BLaER1 treated with 17β-estradiol and CSF1 and Interleukin-3, amounts not matched to agents 10 nM and 100 nM (cell line): ENCODE data around the gene VCP.

Source experiments
- H3K27ac ChIP-seq, 11 experiments: shearing (Covaris generic); formaldehyde crosslinking; 2 replicates each; pipeline ENCODE4 v1.8.1; 2022
- H3K27me3 ChIP-seq, 11 experiments: shearing (Covaris generic); formaldehyde crosslinking; 2 replicates each; pipeline ENCODE4 v1.8.1; 2022
- H3K36me3 ChIP-seq, 11 experiments: shearing (Covaris generic); formaldehyde crosslinking; 2 replicates each; pipeline ENCODE4 v1.8.1; 2022
- H3K4me1 ChIP-seq, 10 experiments: shearing (Covaris generic); formaldehyde crosslinking; 2 replicates each; pipeline ENCODE4 v1.8.1; 2022
- H3K4me2 ChIP-seq, 11 experiments: shearing (Covaris generic); formaldehyde crosslinking; 2 replicates each; pipeline ENCODE4 v1.8.1; 2022
- H3K4me3 ChIP-seq, 10 experiments: shearing (Covaris generic); formaldehyde crosslinking; 2 replicates each; pipeline ENCODE4 v1.8.1; 2022
- H3K9ac ChIP-seq, 11 experiments: shearing (Covaris generic); formaldehyde crosslinking; 2 replicates each; pipeline ENCODE4 v1.8.1; 2022
- H3K9me3 ChIP-seq, 11 experiments: shearing (Covaris generic); formaldehyde crosslinking; replicated peaks in 1 of 11; 2 replicates each; pipeline ENCODE4 v1.8.1; 2022
- H4K20me1 ChIP-seq, 11 experiments: shearing (Covaris generic); formaldehyde crosslinking; 2 replicates each; pipeline ENCODE4 v1.8.1; 2022
- Cebpa-rat ChIP-seq, 11 experiments: shearing (Covaris generic); IDR thresholded peaks; 2 replicates each; pipeline ENCODE4 v1.8.1; 2022

The VCP gene

GRCh38 chr9:35072461-35073278, at the start of gene VCP:
Gene VCP, minus strand, starts transcription at chr9:35072625. Its CDS starts 272 bp downstream, at chr9:35072353.
- peak within 1 kb of the TSS; percentile 97 to 99 (median 98) for H3K9ac ChIP-seq
- H4K20me1 ChIP-seq = peaks cover 42 to 54% (median 44%) of the 10 kb centered on the region in 11 experiments
- H3K4me1 ChIP-seq = peaks cover 26 to 52% (median 38%) of the 10 kb centered on the region in 10 experiments
- H3K4me2 ChIP-seq = peak within 1 kb of the TSS; percentile 80 to 99 (median 96)
- peaks cover 42 to 78% (median 73%) of the 10 kb centered on the region in 11 experiments for H3K36me3 ChIP-seq
- TF ChIP-seq Cebpa-rat (IDR thresholded peaks at IDR 0.05) = no peak
- H3K27ac ChIP-seq = peak within 1 kb of the TSS; percentile 97 to 100 (median 99)
- H3K9me3 ChIP-seq = no peaks in the 10 kb centered on the region
- no peaks in the 10 kb centered on the region for H3K27me3 ChIP-seq
- peak within 1 kb of the TSS; percentile 78 to 96 (median 84) for H3K4me3 ChIP-seq

GRCh38 chr9:35116898-35117551, 44.6 kb upstream of the VCP start:
- Histone ChIP-seq H3K4me1 (peaks cover 29 to 42% (median 33%) of the 10 kb centered on the region in 10 experiments), H3K4me2 (peak overlapping the region; percentile 89 to 99 (median 97)), H4K20me1 (peaks cover 0 to 9% (median 0%) of the 10 kb centered on the region in 11 experiments; a peak in 4 of 22 replicates), H3K27me3 (no peaks in the 10 kb centered on the region), H3K27ac (peak overlapping the region in 4 of 11 experiments; percentile 3 to 100 (median 64); a peak in 5 of 22 replicates), H3K9me3 (no peaks in the 10 kb centered on the region), H3K36me3 (no peaks in the 10 kb centered on the region), H3K4me3 (peak overlapping the region; percentile 73 to 91 (median 76)), H3K9ac (peak overlapping the region; percentile 20 to 100 (median 94); a peak in 19 of 22 replicates)
- TF ChIP-seq Cebpa-rat (IDR thresholded peaks at IDR 0.05) = no peak

GRCh38 chr9:35116539-35116897, 44.1 kb upstream of the VCP start:
- H3K36me3 ChIP-seq = no peaks in the 10 kb centered on the region
- peaks cover 33 to 46% (median 37%) of the 10 kb centered on the region in 10 experiments for H3K4me1 ChIP-seq
- no peak for TF ChIP-seq Cebpa-rat (IDR thresholded peaks at IDR 0.05)
- H4K20me1 ChIP-seq = peaks cover 0 to 9% (median 0%) of the 10 kb centered on the region in 11 experiments; a peak in 4 of 22 replicates
- peak overlapping the region in 9 of 11 experiments; percentile 87 to 100 (median 100); a peak in 18 of 22 replicates for H3K27ac ChIP-seq
- no peaks in the 10 kb centered on the region for H3K27me3 ChIP-seq
- peak overlapping the region; percentile 89 to 99 (median 97) for H3K4me2 ChIP-seq
- H3K9me3 ChIP-seq = no peaks in the 10 kb centered on the region
- peak overlapping the region in 10 of 11 experiments; percentile 84 to 100 (median 97); a peak in 18 of 22 replicates for H3K9ac ChIP-seq
- peak overlapping the region; percentile 73 to 91 (median 76) for H3K4me3 ChIP-seq

- Histone ChIP-seq H4K20me1 (peaks cover 0 to 12% (median 3%) of the 10 kb centered on the region in 11 experiments; a peak in 10 of 22 replicates), H3K4me1 (peaks cover 35 to 49% (median 39%) of the 10 kb centered on the region in 10 experiments), H3K36me3 (no peaks in the 10 kb centered on the region), H3K4me3 (peak within 1 kb of the TSS; percentile 73 to 91 (median 76)), H3K9me3 (no peaks in the 10 kb centered on the region), H3K27me3 (no peaks in the 10 kb centered on the region), H3K9ac (peak within 1 kb of the TSS; percentile 84 to 100 (median 96)), H3K27ac (peak within 1 kb of the TSS; percentile 87 to 100 (median 100)), H3K4me2 (peak within 1 kb of the TSS; percentile 89 to 99 (median 98))
- TF ChIP-seq Cebpa-rat (IDR thresholded peaks at IDR 0.05) = no peak
These were observed 43.5 kb upstream of the VCP start, which contains the start of gene ATOSB for GRCh38 chr9:35115680-35116538. Gene ATOSB, minus strand, starts transcription at chr9:35115862. Its CDS starts 7,588 bp downstream, at chr9:35108274.

- Histone ChIP-seq H3K4me2 (peak overlapping the region; percentile 86 to 99 (median 97)), H3K27me3 (no peaks in the 10 kb centered on the region), H3K9ac (peak overlapping the region; percentile 84 to 100 (median 96)), H4K20me1 (peaks cover 0 to 21% (median 11%) of the 10 kb centered on the region in 11 experiments; a peak in 14 of 22 replicates), H3K36me3 (no peaks in the 10 kb centered on the region), H3K4me1 (peaks cover 44 to 58% (median 48%) of the 10 kb centered on the region in 10 experiments), H3K27ac (peak overlapping the region; percentile 87 to 100 (median 100)), H3K4me3 (peak overlapping the region; percentile 73 to 91 (median 76)), H3K9me3 (no peaks in the 10 kb centered on the region)
- TF ChIP-seq Cebpa-rat (IDR thresholded peaks at IDR 0.05) = no peak
These were observed 42.6 kb upstream of the VCP start for GRCh38 chr9:35114840-35115628.

- peak overlapping the region; percentile 87 to 100 (median 100) for H3K27ac ChIP-seq
- peaks cover 0 to 7% (median 0%) of the 10 kb centered on the region in 11 experiments; a peak in 4 of 22 replicates for H3K36me3 ChIP-seq
- H3K9me3 ChIP-seq = no peaks in the 10 kb centered on the region
- peak overlapping the region; percentile 84 to 100 (median 96) for H3K9ac ChIP-seq
- peaks cover 0 to 29% (median 18%) of the 10 kb centered on the region in 11 experiments; a peak in 15 of 22 replicates for H4K20me1 ChIP-seq
- peaks cover 51 to 66% (median 56%) of the 10 kb centered on the region in 10 experiments for H3K4me1 ChIP-seq
- H3K4me3 ChIP-seq = peak overlapping the region; percentile 73 to 91 (median 76)
- H3K4me2 ChIP-seq = peak overlapping the region; percentile 86 to 99 (median 97)
- no peak for TF ChIP-seq Cebpa-rat (IDR thresholded peaks at IDR 0.05)
- no peaks in the 10 kb centered on the region for H3K27me3 ChIP-seq
These were observed 41.9 kb upstream of the VCP start for GRCh38 chr9:35114113-35114839.
